ENCODE measurements around the gene RPS19BP1. TPM values are rescaled to one million over a fixed set of nuclear protein-coding genes. Genes with fewer than 3 reads are reported as not detected.

Gene RPS19BP1
- total RNA-seq, 6 donors from 2014 or later, result 71.2 to 168 (median 106) TPM

- ATAC-seq (ENCODE audit: low FRiP score in 2 of 2), result no peak
- Histone ChIP-seq H3K36me3 (peaks cover 0 to 5% (median 0%) of the 10 kb centered on the region in 4 donors), H3K9me3 (no peaks in the 10 kb centered on the region), H3K4me1 (peaks cover 15 to 28% (median 19%) of the 10 kb centered on the region in 4 donors), H3K27ac (no peak overlapping the region), H3K4me3 (no peak overlapping the region), H3K27me3 (no peaks in the 10 kb centered on the region)
- TF ChIP-seq EP300 (IDR thresholded peaks at IDR 0.05) (no peak), POLR2AphosphoS5 (IDR thresholded peaks at IDR 0.05) (no peak)
- WGBS, 2 donors, result 83 to 90% methylated on average over 15 of the region's 15 CpGs
- peak in 1 of 2 donors; percentile 75 for DNase-seq
These were observed 3.4 kb upstream of the RPS19BP1 start for GRCh38 chr22:39535831-39536449.

- no peak for TF ChIP-seq CTCF (IDR thresholded peaks at IDR 0.05)
- no peak for TF ChIP-seq POLR2AphosphoS5 (IDR thresholded peaks at IDR 0.05)
- no peak for TF ChIP-seq EP300 (IDR thresholded peaks at IDR 0.05)
- no peak for TF ChIP-seq POLR2A (IDR thresholded peaks at IDR 0.05)
- WGBS, 2 donors, result 46% methylated on average over 8 of the region's 13 CpGs; no CpG with 5 or more reads in 1 of the 2 donors
- DNase-seq (peak in 1 of 2 donors; percentile 78), ATAC-seq (ENCODE audit: low FRiP score in 2 of 2) (no peak)
- Histone ChIP-seq H3K4me1 (peaks cover 21 to 34% (median 25%) of the 10 kb centered on the region in 4 donors), H3K4me3 (no peak overlapping the region), H3K36me3 (peaks cover 0 to 11% (median under 1%) of the 10 kb centered on the region in 4 donors), H3K27me3 (no peaks in the 10 kb centered on the region), H3K9me3 (no peaks in the 10 kb centered on the region), H3K27ac (no peak overlapping the region)
These were observed 2.8 kb upstream of the RPS19BP1 start for GRCh38 chr22:39535357-39535725.

GRCh38 chr22:39534591-39535356 lies 2.2 kb upstream of the RPS19BP1 start:
- peaks cover 26 to 40% (median 30%) of the 10 kb centered on the region in 4 donors for H3K4me1 ChIP-seq
- no peak overlapping the region for H3K4me3 ChIP-seq
- peaks cover 0 to 17% (median 4%) of the 10 kb centered on the region in 4 donors for H3K36me3 ChIP-seq
- WGBS, 2 donors, result 17 to 28% methylated on average over 12 to 17 of the region's 41 CpGs
- ATAC-seq (ENCODE audit: low FRiP score in 2 of 2) (peak; percentile 38 to 65), DNase-seq (peak; percentile 83 to 97)
- no peak overlapping the region for H3K27ac ChIP-seq
- H3K9me3 ChIP-seq, result no peaks in the 10 kb centered on the region
- no peak for TF ChIP-seq EP300 (IDR thresholded peaks at IDR 0.05)
- peak; percentile 91 to 98 (median 96) for TF ChIP-seq CTCF (IDR thresholded peaks at IDR 0.05)
- no peak for TF ChIP-seq POLR2A (IDR thresholded peaks at IDR 0.05)
- no peak for TF ChIP-seq POLR2AphosphoS5 (IDR thresholded peaks at IDR 0.05)
- no peaks in the 10 kb centered on the region for H3K27me3 ChIP-seq

- Histone ChIP-seq H3K4me3 (no peak overlapping the region), H3K9me3 (no peaks in the 10 kb centered on the region), H3K4me1 (peaks cover 33 to 46% (median 37%) of the 10 kb centered on the region in 4 donors), H3K36me3 (peaks cover 0 to 23% (median 9%) of the 10 kb centered on the region in 4 donors), H3K27ac (no peak overlapping the region), H3K27me3 (no peaks in the 10 kb centered on the region)
- no peak for TF ChIP-seq CTCF (IDR thresholded peaks at IDR 0.05)
- no peak for TF ChIP-seq POLR2A (IDR thresholded peaks at IDR 0.05)
- TF ChIP-seq EP300 (IDR thresholded peaks at IDR 0.05), result no peak
- TF ChIP-seq POLR2AphosphoS5 (IDR thresholded peaks at IDR 0.05), result no peak
- ATAC-seq (ENCODE audit: low FRiP score in 2 of 2) (no peak), DNase-seq (no peak)
- WGBS, 2 donors, result 76 to 82% methylated on average over 8 to 12 of the region's 12 CpGs
These were observed 1.6 kb upstream of the RPS19BP1 start for GRCh38 chr22:39534092-39534506.

GRCh38 chr22:39530692-39531331 lies 1.7 kb downstream of the RPS19BP1 start:
- no peak for ATAC-seq (ENCODE audit: low FRiP score in 2 of 2)
- H3K4me1 ChIP-seq, result peaks cover 53 to 77% (median 61%) of the 10 kb centered on the region in 4 donors
- H3K9me3 ChIP-seq, result no peaks in the 10 kb centered on the region
- DNase-seq, result no peak
- peaks cover 2 to 32% (median 18%) of the 10 kb centered on the region in 4 donors for H3K36me3 ChIP-seq
- peak overlapping the region in 1 of 4 donors; percentile 95 for H3K27ac ChIP-seq
- H3K4me3 ChIP-seq, result peak overlapping the region in 1 of 4 donors; percentile 93
- H3K27me3 ChIP-seq, result no peaks in the 10 kb centered on the region
- whole genome bisulfite sequencing, 2 donors, result 44 to 47% methylated on average over 7 to 9 of the region's 9 CpGs
- TF ChIP-seq POLR2AphosphoS5 (IDR thresholded peaks at IDR 0.05), result no peak
- TF ChIP-seq CTCF (IDR thresholded peaks at IDR 0.05), result peak in 3 of 6 experiments; percentile 17 to 32 (median 22)
- no peak for TF ChIP-seq EP300 (IDR thresholded peaks at IDR 0.05)
- TF ChIP-seq POLR2A (IDR thresholded peaks at IDR 0.05), result no peak
